Panc1 (cell line): ENCODE results near the gene IGSF23. TPM values are rescaled to one million over a fixed set of nuclear protein-coding genes. Genes with fewer than 3 reads are reported as not detected.

ENCODE experiments used
- ATAC-seq: fragments of 200-7000 bp; cut with Tn5 transposase; 2 replicates; pipeline ENCODE4 v1.9.1; 2020; ENCODE audit warnings: mild to moderate bottlenecking, moderate library complexity
- BruUV-seq: library from RNA; stranded (reverse); fragments of 400-500 nt; replicated peaks from 2 replicates; lab custom pipeline; 2021; lab: Mats Ljungman, UMichigan
- CTCF ChIA-PET: fragments of 300-600 bp; sonication (Branson Sonifier 250); formaldehyde crosslinking; loops from one replicate; lab custom pipeline; 2022; ENCODE audit warnings: antibody characterized with exemption; lab: Charles Lee
- POLR2A ChIA-PET: fragments of 300-600 bp; sonication (Branson Sonifier 250); formaldehyde crosslinking; loops from one replicate; lab custom pipeline; 2022; ENCODE audit warnings: antibody characterized with exemption; lab: Charles Lee
- DNase-seq: peaks from one replicate; pipeline ENCODE4 v3.0.0-alpha.2; 2010; ENCODE audit warnings: low read depth, low spot score
- H3K27ac ChIP-seq: 2 replicates; pipeline ENCODE4 v1.5.1; 2011; ENCODE audit warnings: mild to moderate bottlenecking, low read length, inconsistent platforms
- H3K27me3 ChIP-seq: fragments of 200-500 bp; sonication (Bioruptor generic); 2 replicates; pipeline ENCODE4 v1.6.0; 2014; ENCODE audit warnings: low read length, inconsistent platforms; ENCODE audit not compliant: control insufficient read depth, insufficient read depth
- H3K36me3 ChIP-seq: fragments of 200-500 bp; sonication (Bioruptor generic); 2 replicates; pipeline ENCODE4 v1.5.1; 2014; ENCODE audit warnings: inconsistent platforms, mild to moderate bottlenecking, low read length, moderate library complexity; ENCODE audit not compliant: control insufficient read depth, insufficient read depth
- H3K4me1 ChIP-seq: 2 replicates; pipeline ENCODE4 v1.5.1; 2011; ENCODE audit warnings: inconsistent platforms, mild to moderate bottlenecking, low read length, moderate library complexity; ENCODE audit not compliant: control insufficient read depth, insufficient read depth
- H3K4me3 ChIP-seq, 2 experiments: 2 replicates each; pipeline ENCODE4 v1.5.1; 2011 to 2012; ENCODE audit warnings: low read depth in 2 of 2, low read length in 2 of 2, mild to moderate bottlenecking in 2 of 2, inconsistent platforms in 1 of 2, moderate library complexity in 1 of 2
- H3K9me3 ChIP-seq: fragments of 200-500 bp; sonication (Bioruptor generic); 2 replicates; pipeline ENCODE4 v1.5.1; 2014; ENCODE audit warnings: low read depth, mild to moderate bottlenecking, inconsistent platforms, low read length, moderate library complexity; ENCODE audit not compliant: control insufficient read depth, insufficient read depth
- POLR2AphosphoS5 ChIP-seq: IDR thresholded peaks from 2 replicates; pipeline ENCODE4 v1.6.1; 2012; ENCODE audit warnings: mild to moderate bottlenecking, low read depth, low read length, moderate library complexity
- SIN3A ChIP-seq: IDR thresholded peaks from 2 replicates; pipeline ENCODE4 v1.6.1; 2012; ENCODE audit warnings: low read depth, mild to moderate bottlenecking, low read length, moderate library complexity, borderline replicate concordance; ENCODE audit not compliant: insufficient read depth
- TCF7L2 ChIP-seq: IDR thresholded peaks from 2 replicates; pipeline ENCODE4 v1.6.1; 2011; ENCODE audit warnings: mild to moderate bottlenecking, low read depth, low read length, inconsistent platforms
- in situ Hi-C: cut with HindIII; loops from 2 replicates; pipeline ENCODE4 v1.10.0; 2016; ENCODE audit warnings: low sequenced_read_pairs, low pct_unique_long_range_greater_than_20kb
- intact Hi-C: fragments of 100-400 bp; cut with micrococcal nuclease; formaldehyde crosslinking; loops from one replicate; pipeline ENCODE4 v1.10.0; 2022; ENCODE audit not compliant: unreplicated experiment
- total RNA-seq: library from RNA; stranded (reverse); gene quantifications from one replicate; pipeline ENCODE4 v1.2.1, GENCODE V29; 2021; ENCODE audit not compliant: unreplicated experiment
- TF ChIP-seq, protein P1 (sequence below): fragments of 450-650 bp; IDR thresholded peaks from 2 replicates; pipeline ENCODE4 v1.5.1; 2017; ENCODE audit warnings: mild to moderate bottlenecking
- TF ChIP-seq, protein P2 (sequence below), 2 experiments: IDR thresholded peaks; 2 replicates each; pipeline ENCODE4 v1.6.1; 2011 to 2012; ENCODE audit warnings: low read depth in 2 of 2, control low read depth in 1 of 2, low read length in 1 of 2, mild to moderate bottlenecking in 1 of 2, moderate library complexity in 1 of 2; ENCODE audit not compliant: insufficient read depth in 1 of 2

The IGSF23 gene
- total RNA-seq, 1 experiment from 2014 or later: not detected

DNA sequence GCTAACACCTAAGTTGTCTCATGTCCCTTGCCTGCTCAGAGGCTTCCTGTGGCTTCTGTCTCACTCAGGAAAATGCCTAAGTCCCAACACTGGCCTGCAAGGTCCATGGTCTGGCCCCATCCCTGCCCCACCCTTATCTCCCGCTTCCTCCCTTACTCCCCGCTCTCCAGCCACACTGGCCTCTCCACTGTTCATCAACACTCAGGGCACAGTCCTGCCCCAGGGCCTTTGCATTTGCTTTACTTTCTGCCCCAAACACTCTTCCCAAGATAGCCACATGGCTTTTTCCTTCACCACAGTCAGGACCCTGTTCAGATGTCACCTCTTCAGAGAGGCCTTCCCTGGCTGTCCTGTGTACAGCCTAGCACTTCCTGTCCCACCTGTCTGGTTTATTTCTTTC, 32.1 kb upstream of the IGSF23 start:
- H3K27ac ChIP-seq: no peak overlapping the region
- H3K36me3 ChIP-seq: no peaks in the 10 kb centered on the region
- DNase-seq (no peak), ATAC-seq (no peak)
- no peak overlapping the region for H3K4me3 ChIP-seq
- TF ChIP-seq SIN3A (no peak), TCF7L2 (no peak)
- no TSS peak for BruUV-seq
- POLR2A ChIA-PET: no interaction called here
- in situ Hi-C loops (no loop called here), intact Hi-C loops (no loop called here)
- H3K9me3 ChIP-seq: no peaks in the 10 kb centered on the region
- no peaks in the 10 kb centered on the region for H3K27me3 ChIP-seq
- CTCF ChIA-PET: interaction anchor here (0.6 kb wide), 1 partner anchor 10 kb away, joined by 3 read pairs; no protein-coding TSS in a partner anchor
- H3K4me1 ChIP-seq: no peaks in the 10 kb centered on the region

DNA sequence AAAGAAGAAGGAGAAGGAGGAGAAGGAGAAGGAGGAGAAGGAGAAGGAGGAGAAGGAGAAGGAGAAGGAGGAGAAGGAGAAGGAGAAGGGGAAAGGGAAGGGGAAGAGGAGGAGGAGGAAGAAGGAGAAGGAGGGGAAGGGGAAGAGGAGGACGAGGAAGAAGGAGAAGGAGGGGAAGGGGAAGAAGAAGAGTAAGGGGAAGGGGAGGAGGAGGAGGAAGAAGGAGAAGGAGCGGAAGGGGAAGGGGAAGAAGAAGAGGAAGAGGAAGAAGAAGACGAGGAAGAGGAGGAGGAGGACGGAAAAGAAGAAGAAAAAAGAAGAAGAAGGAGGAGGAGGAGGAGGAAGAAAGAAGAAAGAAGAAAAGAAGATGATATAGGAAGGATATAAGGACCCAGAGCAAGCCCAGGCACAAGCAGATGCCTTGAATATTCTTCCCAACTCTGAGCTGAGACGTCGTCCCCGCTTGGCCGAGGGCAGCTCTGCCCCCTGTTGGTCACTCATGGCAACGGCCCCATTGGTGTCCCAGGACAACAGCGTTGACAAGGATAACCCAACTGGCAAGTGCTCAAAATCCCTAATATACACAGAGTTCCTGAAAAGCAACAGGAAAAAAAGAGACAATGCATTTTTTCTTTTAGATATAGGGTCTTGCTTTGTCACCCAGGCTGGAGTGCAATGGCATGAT, 30.6 kb upstream of the IGSF23 start:
- ATAC-seq (peak; percentile 66; the same call in 1 of the 2 replicates), DNase-seq (no peak)
- Histone ChIP-seq H3K36me3 (no peaks in the 10 kb centered on the region), H3K27me3 (no peaks in the 10 kb centered on the region), H3K9me3 (no peaks in the 10 kb centered on the region), H3K27ac (no peak overlapping the region), H3K4me1 (no peaks in the 10 kb centered on the region), H3K4me3 (no peak overlapping the region)
- no peak for TF ChIP-seq SIN3A
- TF ChIP-seq POLR2AphosphoS5: no peak
- TF ChIP-seq, protein P1, sequence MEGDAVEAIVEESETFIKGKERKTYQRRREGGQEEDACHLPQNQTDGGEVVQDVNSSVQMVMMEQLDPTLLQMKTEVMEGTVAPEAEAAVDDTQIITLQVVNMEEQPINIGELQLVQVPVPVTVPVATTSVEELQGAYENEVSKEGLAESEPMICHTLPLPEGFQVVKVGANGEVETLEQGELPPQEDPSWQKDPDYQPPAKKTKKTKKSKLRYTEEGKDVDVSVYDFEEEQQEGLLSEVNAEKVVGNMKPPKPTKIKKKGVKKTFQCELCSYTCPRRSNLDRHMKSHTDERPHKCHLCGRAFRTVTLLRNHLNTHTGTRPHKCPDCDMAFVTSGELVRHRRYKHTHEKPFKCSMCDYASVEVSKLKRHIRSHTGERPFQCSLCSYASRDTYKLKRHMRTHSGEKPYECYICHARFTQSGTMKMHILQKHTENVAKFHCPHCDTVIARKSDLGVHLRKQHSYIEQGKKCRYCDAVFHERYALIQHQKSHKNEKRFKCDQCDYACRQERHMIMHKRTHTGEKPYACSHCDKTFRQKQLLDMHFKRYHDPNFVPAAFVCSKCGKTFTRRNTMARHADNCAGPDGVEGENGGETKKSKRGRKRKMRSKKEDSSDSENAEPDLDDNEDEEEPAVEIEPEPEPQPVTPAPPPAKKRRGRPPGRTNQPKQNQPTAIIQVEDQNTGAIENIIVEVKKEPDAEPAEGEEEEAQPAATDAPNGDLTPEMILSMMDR: peak; percentile 80
- no peak for TF ChIP-seq TCF7L2
- TF ChIP-seq, protein P2, sequence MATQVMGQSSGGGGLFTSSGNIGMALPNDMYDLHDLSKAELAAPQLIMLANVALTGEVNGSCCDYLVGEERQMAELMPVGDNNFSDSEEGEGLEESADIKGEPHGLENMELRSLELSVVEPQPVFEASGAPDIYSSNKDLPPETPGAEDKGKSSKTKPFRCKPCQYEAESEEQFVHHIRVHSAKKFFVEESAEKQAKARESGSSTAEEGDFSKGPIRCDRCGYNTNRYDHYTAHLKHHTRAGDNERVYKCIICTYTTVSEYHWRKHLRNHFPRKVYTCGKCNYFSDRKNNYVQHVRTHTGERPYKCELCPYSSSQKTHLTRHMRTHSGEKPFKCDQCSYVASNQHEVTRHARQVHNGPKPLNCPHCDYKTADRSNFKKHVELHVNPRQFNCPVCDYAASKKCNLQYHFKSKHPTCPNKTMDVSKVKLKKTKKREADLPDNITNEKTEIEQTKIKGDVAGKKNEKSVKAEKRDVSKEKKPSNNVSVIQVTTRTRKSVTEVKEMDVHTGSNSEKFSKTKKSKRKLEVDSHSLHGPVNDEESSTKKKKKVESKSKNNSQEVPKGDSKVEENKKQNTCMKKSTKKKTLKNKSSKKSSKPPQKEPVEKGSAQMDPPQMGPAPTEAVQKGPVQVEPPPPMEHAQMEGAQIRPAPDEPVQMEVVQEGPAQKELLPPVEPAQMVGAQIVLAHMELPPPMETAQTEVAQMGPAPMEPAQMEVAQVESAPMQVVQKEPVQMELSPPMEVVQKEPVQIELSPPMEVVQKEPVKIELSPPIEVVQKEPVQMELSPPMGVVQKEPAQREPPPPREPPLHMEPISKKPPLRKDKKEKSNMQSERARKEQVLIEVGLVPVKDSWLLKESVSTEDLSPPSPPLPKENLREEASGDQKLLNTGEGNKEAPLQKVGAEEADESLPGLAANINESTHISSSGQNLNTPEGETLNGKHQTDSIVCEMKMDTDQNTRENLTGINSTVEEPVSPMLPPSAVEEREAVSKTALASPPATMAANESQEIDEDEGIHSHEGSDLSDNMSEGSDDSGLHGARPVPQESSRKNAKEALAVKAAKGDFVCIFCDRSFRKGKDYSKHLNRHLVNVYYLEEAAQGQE (IDR thresholded peaks at IDR 0.05; ENCODE audit: insufficient read depth in 1 of 2, low read depth in 2 of 2, low read length in 1 of 2): no peak
- CTCF ChIA-PET: interaction anchor here (0.6 to 1.0 kb wide), 2 partner anchors 14 to 74 kb away, joined by 3 read pairs; no protein-coding TSS in a partner anchor
- BruUV-seq: no TSS peak
- POLR2A ChIA-PET: no interaction called here
- in situ Hi-C loops (no loop called here), intact Hi-C loops (no loop called here)
